Measurements from ENCODE around the gene SIGLEC15.
"Not testable (repeated sequence)": the region's sequence is repeated elsewhere in the genome, so short reads cannot be mapped to it uniquely, and the experiment has no call there.

The SIGLEC15 gene

DNA sequence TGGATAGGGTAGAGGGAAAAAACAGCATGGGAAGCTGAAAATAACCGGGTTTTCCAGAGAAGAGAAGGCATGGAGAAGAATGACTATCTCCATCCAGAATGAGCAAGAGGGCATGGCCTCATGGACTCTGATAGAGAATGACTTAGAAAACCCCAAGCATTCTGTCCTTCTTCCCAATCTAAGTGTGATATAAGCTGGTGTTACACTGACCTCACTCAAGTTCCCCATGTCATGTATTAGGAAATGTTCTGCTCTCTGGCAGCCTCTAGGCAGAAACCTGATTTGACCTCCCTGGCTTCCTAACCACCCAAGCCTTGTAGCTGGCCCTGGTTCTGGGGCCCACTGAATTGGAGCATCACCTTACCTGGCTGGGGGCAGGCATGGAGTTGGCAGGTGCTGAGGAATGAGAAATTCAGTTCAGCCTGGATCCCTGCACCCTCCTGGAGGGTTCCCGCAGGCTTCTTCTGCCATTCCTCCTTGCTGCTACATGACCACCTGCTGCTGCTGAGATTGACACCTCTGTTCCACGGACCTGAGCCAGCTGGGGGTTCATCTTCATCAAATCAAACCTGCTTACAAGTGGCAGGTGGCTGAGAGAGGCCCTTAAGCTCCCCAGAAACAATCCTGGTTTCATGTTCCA is 5.2 kb upstream of the SIGLEC15 start:
- DNase-seq (ENCODE audit: low read depth in 3 of 3): no peak

DNA sequence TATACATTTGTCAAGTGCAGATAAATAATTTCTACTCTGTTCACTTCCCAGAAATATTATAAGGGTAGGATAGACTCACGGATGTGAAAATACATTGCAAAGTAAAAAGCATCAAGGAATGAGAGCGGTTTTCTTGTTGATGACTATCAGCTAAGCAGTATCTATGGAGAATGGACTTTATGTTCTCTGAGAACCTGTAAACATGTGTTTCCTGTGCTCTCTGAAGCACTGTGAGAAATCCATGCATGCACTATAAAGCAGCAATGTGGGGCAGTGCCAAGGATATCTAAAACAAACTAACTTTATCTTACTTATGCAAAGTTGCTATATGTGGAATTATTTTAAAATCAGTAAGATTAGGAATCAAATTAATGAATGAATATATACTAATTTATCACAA is 4.4 kb upstream of the SIGLEC15 start:
- no peak for DNase-seq (ENCODE audit: low read depth in 3 of 3)

DNA sequence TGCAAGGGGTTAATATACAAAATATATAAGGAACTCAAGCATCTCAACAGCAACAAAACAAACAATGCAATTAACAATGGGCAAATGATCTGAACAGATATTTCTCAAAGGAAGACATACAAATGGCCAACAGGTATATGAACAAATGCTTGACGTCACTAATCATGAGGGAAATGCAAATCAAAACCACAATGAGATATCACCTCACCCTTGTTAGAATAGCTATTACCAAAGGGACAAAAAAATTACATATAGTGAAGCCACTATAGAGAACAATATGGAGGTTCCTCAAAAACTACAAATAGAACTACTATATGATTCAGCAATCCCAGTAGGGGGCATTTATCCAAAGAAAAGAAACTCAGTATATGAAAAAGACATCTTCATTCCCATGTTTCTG is 3.8 kb upstream of the SIGLEC15 start:
- DNase-seq (ENCODE audit: low read depth in 3 of 3): no peak

DNA sequence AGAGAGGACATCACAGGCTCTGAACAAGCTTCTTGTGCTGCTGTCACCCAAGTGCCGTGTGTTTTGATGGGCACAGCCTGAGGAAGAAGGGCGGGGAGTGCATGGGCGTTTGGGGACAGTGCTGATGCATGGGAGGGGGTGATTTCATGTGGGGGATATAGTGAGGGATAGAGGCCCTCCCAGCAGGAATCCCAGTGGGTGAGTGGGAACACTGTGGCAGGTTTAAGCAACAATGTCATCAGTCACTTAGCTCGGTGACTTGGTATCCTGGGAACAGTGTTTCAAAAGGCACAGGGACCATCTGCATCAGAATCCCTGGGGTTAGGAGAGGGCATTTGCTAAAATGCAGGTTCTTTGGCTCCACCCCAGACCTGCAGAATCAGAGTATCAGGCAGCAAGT is 609 bp downstream of the SIGLEC15 start:
- DNase-seq (ENCODE audit: low read depth in 3 of 3): no peak

DNA sequence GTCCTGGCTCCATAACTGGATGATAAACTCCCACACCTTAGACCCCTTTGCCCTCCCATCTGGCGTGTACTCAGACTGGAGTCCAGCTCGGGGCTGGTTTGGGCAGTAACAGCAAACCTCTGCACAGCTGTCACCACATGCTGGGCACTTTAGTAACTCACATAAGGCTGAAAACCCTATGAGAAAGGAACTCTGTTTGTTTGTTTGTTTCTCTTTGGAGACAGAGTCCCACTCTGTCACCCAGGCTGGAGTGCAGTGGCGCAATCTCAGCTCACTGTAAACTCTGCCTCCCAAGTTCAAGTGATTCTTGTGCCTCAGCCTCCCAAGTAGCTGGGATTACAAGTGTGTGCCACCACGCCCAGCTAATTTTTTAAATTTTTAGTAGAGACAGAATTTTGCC is 1.2 kb downstream of the SIGLEC15 start:
- not testable (repeated sequence) for DNase-seq (ENCODE audit: low read depth in 3 of 3)

DNA sequence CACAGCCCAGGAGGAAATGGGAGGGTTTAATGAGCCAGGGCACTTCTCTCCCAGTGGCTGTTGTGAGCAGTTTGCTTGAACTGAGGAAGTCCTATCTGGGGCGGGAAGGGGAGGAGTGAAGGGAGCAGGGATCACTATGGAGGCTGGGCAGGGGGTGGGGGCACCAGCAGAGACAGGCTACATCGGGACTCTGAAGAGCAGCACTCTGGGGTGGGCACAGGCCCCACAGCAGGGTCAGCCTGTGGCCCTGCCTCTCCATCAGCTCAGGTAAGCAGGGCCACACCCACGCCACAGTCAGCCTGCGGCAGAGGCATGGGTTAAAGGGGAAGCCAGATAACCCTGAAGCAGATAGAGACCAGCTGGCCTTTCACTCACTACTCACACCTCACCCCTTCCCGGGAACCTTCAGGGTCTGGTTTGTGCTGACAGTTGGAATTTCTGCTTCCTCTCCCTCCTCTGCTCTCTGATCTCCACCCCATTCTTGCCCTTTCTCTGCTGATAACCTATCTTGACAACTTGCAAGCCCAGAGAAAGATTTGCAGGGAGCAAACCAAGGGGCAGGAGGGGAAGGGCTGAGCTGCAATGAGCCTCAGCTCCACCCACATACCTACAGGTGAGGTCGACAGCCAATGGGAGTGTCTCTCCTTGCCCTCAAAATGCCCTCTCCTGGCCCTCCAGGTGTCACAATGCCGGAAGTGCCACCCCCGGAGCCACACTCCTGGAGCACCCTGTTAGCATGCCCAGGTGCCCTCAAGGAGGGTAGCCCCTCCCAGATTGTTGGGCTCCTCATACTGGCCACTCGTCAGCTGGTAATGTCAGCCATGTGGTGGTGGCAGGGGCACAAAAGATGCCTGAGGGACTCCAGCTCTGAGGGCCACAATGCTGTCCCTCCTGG is 3.7 kb downstream of the SIGLEC15 start:
- DNase-seq (ENCODE audit: low read depth in 3 of 3): no peak

DNA sequence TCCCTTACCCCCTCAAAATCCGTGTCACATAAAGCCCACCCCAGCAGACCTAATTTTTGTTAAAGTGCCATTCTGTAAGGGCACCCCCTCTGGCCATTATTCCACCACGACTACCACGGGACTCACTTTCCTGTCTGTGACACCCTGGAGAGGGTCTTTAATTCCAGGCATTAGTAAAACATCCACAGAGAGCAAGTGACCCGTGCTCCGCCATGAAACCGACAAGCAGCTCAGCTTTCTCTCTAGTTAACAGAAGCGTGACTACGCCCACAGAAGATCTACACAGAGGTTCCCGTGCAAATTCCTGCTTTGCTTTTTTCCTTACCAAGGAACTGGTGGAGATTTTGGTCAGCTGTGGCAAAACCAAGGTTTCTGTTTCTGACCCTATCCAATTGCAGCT is 4.4 kb downstream of the SIGLEC15 start:
- DNase-seq (ENCODE audit: low read depth in 3 of 3): no peak

DNA sequence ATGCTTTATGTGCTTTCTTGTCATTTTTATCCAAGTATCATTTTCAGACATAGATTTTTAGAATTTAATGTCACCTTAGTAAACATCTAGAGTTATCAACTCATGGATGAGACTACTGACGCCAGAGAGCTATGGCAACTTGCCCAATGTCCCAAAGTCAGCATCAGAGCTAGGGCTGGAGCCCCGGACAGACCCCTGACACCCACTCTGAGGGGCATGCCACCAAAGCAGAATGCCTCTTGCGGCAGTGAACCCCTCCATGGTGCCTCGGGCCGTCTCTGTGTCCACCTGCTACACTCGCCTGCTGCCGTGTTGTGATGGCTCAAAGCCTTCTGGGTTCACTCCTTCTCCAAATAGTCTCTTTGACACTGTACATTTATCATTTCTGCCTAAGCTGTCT is 5.4 kb downstream of the SIGLEC15 start:
- no peak for DNase-seq (ENCODE audit: low read depth in 3 of 3)

DNA sequence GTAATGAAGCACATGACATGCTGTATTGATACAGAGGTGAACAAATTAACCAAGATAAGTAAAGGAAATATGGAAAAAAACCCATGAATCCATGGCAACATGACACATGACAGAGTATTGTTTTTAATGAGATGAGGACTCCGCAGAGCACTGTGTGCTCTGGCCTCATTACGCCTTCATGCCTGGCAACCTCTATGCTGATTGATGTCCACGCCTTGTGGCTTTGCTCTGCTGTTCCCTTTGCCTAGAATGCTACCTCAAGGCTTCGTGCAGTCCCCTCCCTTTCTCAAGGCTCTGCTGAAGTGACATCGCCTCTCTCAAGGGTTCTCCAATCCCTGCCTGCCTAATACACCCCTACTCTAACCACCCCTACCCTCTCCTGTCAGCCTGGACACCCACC is 8.4 kb downstream of the SIGLEC15 start:
- no peak for DNase-seq (ENCODE audit: low read depth in 3 of 3)

DNA sequence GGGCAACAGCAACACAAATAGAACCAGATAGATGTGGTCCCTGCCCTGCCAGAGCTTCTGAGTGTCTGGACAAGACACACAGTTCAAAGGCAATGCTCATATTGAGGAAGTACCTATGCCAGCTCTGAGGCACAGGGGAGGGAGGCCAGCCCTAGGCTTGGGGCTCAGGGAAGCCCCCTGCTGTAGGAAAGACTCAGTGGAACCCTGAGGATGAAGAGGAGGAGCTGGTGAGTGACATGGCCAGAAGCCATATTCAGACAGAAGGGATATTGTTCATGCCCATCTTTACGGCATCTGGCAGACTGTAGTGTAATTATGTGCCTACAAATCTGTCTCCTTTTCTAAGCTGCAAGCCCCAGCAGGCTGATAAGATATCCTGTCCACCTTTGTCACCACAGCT is 8.8 kb downstream of the SIGLEC15 start:
- DNase-seq (ENCODE audit: low read depth in 3 of 3): no peak

DNA sequence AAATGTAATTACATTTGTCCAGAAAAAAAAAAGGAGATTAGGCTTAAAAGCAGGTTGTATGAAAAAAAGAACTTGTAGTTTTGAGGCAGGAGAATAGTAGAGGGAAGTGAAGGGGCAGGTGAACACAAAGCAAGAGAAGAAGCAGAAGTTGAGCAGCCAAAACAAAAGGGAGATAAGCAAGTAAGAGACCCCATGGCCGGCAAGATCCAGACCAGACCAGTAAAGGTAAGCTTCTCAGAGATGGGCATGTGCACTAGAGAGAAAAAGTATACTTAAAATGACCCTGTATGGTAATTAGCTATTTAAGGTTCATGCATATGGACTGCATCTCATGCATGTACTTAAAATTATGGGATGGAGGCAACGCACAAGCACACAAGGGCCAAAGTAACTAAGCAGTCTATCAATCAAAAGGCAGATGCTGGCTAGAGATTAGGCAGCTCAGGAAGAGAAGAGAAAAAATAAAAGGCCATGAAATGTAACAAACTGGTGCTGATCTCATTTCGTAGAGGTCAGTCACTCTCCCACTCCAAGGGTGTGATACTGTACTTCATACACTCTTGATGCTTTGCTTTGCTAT is 9.7 kb downstream of the SIGLEC15 start:
- DNase-seq (ENCODE audit: low read depth in 3 of 3): no peak

DNA sequence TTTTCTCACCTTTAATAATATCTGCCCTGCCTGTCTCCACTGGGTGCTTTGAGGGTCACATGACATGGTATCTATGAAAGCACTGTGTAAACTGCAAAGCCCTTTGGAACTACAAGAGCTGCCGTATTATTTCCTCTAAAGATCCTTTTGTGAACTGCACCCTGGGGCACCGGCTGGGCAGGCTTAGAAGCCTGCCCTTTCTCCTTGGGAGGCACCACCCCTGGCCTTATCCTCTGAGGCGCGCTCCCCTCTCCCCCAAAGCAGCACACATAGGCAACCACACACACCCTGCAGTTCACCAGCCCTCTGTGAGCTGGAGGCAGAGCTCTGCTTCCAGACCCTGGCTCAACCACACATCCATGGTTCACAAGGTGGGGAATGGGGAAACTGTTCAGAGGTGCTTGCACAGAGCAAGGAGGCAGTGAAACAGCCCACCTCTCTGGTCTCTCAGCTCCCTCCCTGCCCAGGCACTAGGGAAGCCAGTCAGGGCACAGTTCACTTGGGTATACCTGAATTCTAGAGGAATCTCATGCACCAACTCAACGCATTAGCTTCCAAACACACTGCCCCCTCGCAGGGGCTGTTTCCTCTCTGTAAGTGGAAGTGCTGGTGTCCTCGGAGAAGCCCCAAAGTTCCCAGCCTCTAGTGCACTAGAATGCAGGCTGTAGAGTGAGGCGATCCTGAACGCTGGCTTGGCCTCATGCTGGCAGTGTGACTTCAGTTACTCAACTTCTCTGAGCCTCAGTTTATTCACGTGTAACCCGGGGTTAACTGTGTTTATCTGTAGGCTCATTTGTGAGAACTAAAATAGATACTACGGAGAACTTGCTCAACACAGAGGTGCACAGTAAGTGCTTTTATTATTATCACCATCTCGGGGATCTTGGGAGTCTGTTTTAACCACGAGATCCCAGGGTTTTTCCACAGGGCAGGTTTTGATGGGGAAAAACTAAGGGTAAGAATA is 11.0 kb downstream of the SIGLEC15 start:
- DNase-seq (ENCODE audit: low read depth in 3 of 3): no peak

DNA sequence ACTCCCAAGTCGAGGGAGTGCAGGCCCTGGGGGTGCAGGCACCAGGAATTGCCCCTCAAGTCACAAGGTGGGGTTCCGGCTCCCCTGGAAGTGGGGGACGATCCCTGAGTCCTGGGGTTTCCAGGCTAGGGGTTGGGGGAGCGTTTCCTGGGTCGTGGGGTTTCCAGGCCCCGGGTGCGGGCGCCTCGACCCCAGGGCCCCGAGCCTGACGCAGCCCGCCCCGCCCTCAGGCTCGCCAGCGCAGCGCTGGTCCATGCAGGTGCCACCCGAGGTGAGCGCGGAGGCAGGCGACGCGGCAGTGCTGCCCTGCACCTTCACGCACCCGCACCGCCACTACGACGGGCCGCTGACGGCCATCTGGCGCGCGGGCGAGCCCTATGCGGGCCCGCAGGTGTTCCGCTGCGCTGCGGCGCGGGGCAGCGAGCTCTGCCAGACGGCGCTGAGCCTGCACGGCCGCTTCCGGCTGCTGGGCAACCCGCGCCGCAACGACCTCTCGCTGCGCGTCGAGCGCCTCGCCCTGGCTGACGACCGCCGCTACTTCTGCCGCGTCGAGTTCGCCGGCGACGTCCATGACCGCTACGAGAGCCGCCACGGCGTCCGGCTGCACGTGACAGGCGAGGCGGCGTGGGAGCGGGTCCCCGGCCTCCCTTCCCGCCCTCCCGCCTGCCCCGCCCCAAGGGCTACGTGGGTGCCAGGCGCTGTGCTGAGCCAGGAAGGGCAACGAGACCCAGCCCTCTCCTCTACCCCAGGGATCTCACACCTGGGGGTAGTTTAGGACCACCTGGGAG is 12.0 kb downstream of the SIGLEC15 start:
- DNase-seq (ENCODE audit: low read depth in 3 of 3): no peak

DNA sequence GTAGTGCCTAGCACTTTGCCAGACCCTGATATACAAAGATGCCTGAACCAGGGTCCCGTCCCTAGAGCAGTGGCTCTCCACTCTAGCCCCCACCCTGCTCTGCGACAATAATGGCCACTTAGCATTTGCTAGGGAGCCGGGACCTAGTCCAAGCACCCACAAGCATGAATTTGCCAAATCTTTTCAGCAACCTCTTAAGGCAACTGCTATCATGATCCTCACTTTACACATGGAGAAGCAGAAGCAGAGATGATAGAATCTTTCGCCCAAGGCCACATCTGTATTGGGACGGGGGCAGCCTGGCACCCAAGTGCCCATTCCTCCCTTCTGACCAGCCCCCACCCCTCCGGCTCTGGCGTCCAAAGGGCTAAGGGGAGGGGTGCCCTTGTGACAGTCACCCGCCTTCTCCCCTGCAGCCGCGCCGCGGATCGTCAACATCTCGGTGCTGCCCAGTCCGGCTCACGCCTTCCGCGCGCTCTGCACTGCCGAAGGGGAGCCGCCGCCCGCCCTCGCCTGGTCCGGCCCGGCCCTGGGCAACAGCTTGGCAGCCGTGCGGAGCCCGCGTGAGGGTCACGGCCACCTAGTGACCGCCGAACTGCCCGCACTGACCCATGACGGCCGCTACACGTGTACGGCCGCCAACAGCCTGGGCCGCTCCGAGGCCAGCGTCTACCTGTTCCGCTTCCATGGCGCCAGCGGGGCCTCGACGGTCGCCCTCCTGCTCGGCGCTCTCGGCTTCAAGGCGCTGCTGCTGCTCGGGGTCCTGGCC is 13.0 kb downstream of the SIGLEC15 start:
- DNase-seq (ENCODE audit: low read depth in 3 of 3): no peak

DNA sequence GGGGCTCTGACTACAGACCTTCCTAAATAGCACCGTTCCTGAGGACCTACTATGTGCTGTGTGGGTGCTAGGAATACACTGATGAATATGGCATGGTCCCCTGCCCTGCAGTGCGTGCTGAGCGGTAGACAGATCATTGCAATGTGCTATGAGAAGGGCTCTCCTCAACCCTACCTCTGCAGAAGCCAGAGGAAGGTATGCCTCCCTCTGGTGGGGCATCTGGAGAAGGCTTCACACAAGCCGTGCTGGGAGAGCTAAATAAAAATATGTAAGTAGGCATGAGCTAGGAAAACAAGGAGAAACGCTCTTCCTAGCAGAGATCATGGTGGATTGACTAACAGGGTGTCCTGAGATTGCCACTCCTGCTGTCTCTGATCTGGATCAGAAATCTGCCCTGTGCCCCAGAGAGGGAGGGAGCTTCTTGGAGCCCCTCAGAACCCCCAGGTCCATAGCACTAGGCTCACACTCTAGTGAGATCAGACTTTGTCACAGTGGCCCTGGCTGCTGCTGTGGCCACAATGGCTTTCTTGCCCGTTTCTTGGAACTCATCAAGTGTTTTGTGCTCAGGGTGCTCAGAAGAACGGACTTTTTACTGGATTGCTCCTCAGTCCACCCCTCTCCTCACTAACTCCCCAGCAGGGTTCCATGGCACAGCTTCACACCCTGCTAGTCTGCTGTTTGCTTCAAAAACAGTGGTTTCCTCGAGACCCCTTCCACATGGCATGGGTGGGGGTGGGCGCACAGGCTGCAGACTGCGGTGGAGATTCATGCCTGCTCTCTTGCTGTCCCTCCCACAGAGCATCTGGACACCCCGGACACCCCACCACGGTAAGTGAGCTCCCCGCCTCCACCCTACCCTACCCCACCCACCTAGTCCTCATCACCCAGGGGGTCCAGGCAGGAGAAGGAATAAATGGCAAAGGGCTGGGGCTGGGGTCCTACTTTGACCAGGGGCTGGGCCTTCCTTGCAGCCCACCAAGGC is 14.2 kb downstream of the SIGLEC15 start:
- DNase-seq (ENCODE audit: low read depth in 3 of 3): no peak

DNA sequence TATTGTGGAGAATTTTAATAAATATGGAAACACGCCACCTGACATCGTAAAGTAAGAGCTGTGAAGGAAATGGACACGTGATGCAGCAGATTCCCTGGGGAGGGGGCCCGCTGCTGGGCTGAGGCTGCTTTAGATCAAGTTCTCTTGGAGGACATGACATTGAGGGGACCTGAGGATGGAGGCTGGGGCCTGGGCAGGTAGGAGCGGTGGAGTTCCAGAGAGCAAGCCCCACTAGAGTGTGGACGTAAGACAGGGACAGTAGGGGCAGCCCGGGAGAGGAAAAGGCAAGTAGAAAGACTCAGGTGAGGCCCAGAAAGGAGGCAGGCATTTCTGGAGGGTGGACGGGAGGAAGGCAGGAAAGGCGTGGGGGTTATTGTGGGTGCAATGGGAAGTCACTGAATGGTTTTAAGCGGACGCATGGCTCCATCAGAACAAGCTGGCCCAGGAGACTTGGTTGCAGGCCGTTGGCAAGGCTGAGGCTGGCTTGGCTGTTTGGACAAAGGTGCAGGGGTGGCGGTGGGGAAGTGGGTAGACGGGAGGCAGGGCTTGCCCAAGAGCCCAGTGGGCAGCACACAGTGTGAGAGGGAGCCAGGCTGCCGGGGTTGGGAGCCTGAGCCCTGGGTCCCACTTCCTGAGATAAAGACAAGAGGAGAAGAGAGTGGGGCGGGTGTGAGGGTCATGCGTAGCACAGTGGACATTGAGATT is 15.7 kb downstream of the SIGLEC15 start:
- DNase-seq (ENCODE audit: low read depth in 3 of 3): no peak

DNA sequence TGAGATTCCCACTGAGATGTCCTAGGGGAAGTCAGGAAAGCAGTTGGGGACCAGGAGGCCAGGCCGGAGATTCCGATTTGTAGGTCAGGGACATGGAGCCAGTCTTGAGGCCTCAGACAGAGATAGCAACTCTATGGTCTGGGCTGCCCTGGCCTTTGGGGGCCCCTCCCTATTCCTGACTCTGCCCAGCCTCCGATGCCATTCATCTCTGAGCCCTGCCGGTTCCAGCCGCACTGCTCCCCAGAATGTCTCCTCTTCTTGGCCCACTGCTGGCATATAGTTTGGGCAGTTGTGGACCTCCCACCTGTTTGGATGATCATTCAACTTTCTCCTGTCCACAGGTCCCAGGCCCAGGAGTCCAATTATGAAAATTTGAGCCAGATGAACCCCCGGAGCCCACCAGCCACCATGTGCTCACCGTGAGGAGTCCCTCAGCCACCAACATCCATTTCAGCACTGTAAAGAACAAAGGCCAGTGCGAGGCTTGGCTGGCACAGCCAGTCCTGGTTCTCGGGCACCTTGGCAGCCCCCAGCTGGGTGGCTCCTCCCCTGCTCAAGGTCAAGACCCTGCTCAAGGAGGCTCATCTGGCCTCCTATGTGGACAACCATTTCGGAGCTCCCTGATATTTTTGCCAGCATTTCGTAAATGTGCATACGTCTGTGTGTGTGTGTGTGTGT is 16.4 kb downstream of the SIGLEC15 start:
- DNase-seq (ENCODE audit: low read depth in 3 of 3): no peak

DNA sequence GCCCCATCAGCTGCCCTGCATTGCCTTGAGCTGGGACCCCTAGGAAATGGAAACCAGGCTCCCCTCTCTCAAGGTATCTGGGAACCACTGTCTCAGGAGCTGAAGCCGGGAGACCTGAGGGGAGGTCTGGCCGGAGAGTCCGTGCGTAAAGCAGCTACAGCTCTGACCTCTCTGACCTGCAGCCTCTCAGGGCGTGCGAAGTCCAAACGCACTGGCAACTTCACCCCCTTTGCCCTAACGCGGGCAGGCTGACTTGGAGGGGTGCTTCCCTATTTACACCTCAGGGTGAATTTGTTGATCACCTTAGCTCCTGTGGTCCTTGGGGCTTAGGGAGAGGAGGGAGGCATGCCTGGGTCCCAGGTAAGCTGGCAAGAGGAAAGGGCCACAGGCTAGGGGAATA is 17.5 kb downstream of the SIGLEC15 start:
- DNase-seq (ENCODE audit: low read depth in 3 of 3): no peak

Measured in stimulated activated CD4-positive, alpha-beta T cell treated with anti-CD3 and anti-CD28 coated beads, TNF-alpha, amount 100 ng/mL, for 4 hours (primary cell).